HG02938 (cell line): Measurements from ENCODE around the gene PNRC1.
"Not testable (repeated sequence)": the region's sequence is repeated elsewhere in the genome, so short reads cannot be mapped to it uniquely, and the experiment has no call there.

ENCODE experiments used
- ATAC-seq: cut with Tn5 transposase; IDR thresholded peaks from one replicate; pipeline ENCODE4 v1.9.1; 2021; ENCODE audit warnings: mild to moderate bottlenecking, moderate library complexity; ENCODE audit not compliant: unreplicated experiment

PNRC1 gene

GRCh38 chr6:89058627-89059026 is 21.9 kb upstream of the PNRC1 start:
- no peak for ATAC-seq

- no peak for ATAC-seq
Observed at GRCh38 chr6:89059227-89059626, 21.3 kb upstream of the PNRC1 start.

- no peak for ATAC-seq
Observed at GRCh38 chr6:89063881-89064280, 16.7 kb upstream of the PNRC1 start.

- ATAC-seq, result not testable (repeated sequence)
Observed at GRCh38 chr6:89064931-89065330, 15.6 kb upstream of the PNRC1 start.

GRCh38 chr6:89066121-89066520 is 14.4 kb upstream of the PNRC1 start:
- ATAC-seq, result not testable (repeated sequence)

GRCh38 chr6:89066940-89067646 is 13.5 kb upstream of the PNRC1 start:
- ATAC-seq, result no peak

- no peak for ATAC-seq
Observed at GRCh38 chr6:89067796-89068195, 12.8 kb upstream of the PNRC1 start.

- ATAC-seq, result no peak
Observed at GRCh38 chr6:89068695-89069094, 11.9 kb upstream of the PNRC1 start.

- no peak for ATAC-seq
Observed at GRCh38 chr6:89069536-89070163, 10.9 kb upstream of the PNRC1 start.

- ATAC-seq, result no peak
Observed at GRCh38 chr6:89071036-89071435, 9.5 kb upstream of the PNRC1 start.

GRCh38 chr6:89073014-89073620 is 7.4 kb upstream of the PNRC1 start:
- no peak for ATAC-seq

GRCh38 chr6:89073840-89074239 is 6.7 kb upstream of the PNRC1 start:
- no peak for ATAC-seq

GRCh38 chr6:89079511-89080234 is 878 bp upstream of the PNRC1 start:
- ATAC-seq, result peak; percentile 1

GRCh38 chr6:89081129-89081422 is 525 bp downstream of the PNRC1 start:
- peak; percentile 9 for ATAC-seq

GRCh38 chr6:89081423-89082322 is 1.1 kb downstream of the PNRC1 start:
- peak; percentile 41 for ATAC-seq

GRCh38 chr6:89082486-89082891 is 1.9 kb downstream of the PNRC1 start:
- ATAC-seq, result no peak

- no peak for ATAC-seq
Observed at GRCh38 chr6:89084542-89084941, 4.0 kb downstream of the PNRC1 start.

GRCh38 chr6:89084954-89085353 is 4.4 kb downstream of the PNRC1 start:
- ATAC-seq, result no peak

- ATAC-seq, result no peak
Observed at GRCh38 chr6:89085409-89086205, 5.1 kb downstream of the PNRC1 start.

GRCh38 chr6:89087881-89088280 is 7.3 kb downstream of the PNRC1 start:
- ATAC-seq, result no peak
